Measurements from ENCODE around the gene RAB20. TPM values are rescaled to one million over a fixed set of nuclear protein-coding genes. Genes with fewer than 3 reads are reported as not detected.

RAB20 gene
- total RNA-seq, 1 experiment from 2014 or later: 10.6 TPM

GRCh38 chr13:110553417-110553816 is 8.1 kb downstream of the RAB20 start:
- RAD21 ChIA-PET (ENCODE audit: low non-redundant PET in 1 of 2, low total read pairs in 2 of 2, uncharacterized antibody in 2 of 2, unreplicated experiment in 2 of 2): no interaction called here
- no peak for ATAC-seq
- CTCF ChIA-PET: no interaction called here

More at GRCh38 chr13:110553417-110553816, 8.1 kb downstream of the RAB20 start:
- Histone ChIP-seq H3K9me3 (ENCODE audit: control insufficient read depth in 1 of 2, insufficient read depth in 1 of 2, low read depth in 1 of 2, low read length in 2 of 2) (no peaks in the 10 kb centered on the region), H3K4me3 (replicated peaks in 1 of 2; ENCODE audit: low read depth in 1 of 2, low read length in 2 of 2) (no peak overlapping the region), H3K4me1 (ENCODE audit: control insufficient read depth in 1 of 2, insufficient read depth in 2 of 2, low read length in 2 of 2) (no peaks in the 10 kb centered on the region; a peak in 1 of 4 replicates), H3K4me2 (ENCODE audit: low read length) (no peak overlapping the region), H3K36me3 (ENCODE audit: control insufficient read depth in 1 of 2, insufficient read depth in 2 of 2, low read length in 2 of 2) (no peaks in the 10 kb centered on the region; a peak in 1 of 4 replicates), H3K27me3 (ENCODE audit: insufficient read depth, low read length) (no peaks in the 10 kb centered on the region), H3K79me2 (ENCODE audit: insufficient read depth, low read length) (peaks cover 18% of the 10 kb centered on the region), H2AFZ (ENCODE audit: low read depth, low read length, poor library complexity, severe bottlenecking) (no peak overlapping the region), H3K9ac (ENCODE audit: low read length) (no peak overlapping the region), H4K20me1 (ENCODE audit: insufficient read depth) (no peaks in the 10 kb centered on the region), H3K27ac (ENCODE audit: low read depth, low read length) (no peak overlapping the region), H3K9me2 (ENCODE audit: insufficient read depth) (no peaks in the 10 kb centered on the region)
- POLR2A ChIA-PET: no interaction called here
- TF ChIP-seq ATF3 (IDR thresholded peaks at IDR 0.05) (no peak), POLR2A (IDR thresholded peaks at IDR 0.05; ENCODE audit: borderline replicate concordance, extremely low read depth, insufficient read depth, insufficient read length) (no peak), FOSL1 (IDR thresholded peaks at IDR 0.05; ENCODE audit: low read depth) (no peak), CEBPB (IDR thresholded peaks at IDR 0.05; ENCODE audit: low read depth) (no peak), RAD21 (IDR thresholded peaks at IDR 0.05; ENCODE audit: low read depth) (no peak), SRF (IDR thresholded peaks at IDR 0.05; ENCODE audit: low read depth) (no peak), CTCF (IDR thresholded peaks at IDR 0.05 in 2 of 3, conservative IDR thresholded peaks at IDR 0.05 in 1 of 3; ENCODE audit: borderline replicate concordance in 1 of 3, insufficient read depth in 1 of 3, low read depth in 2 of 3, low read length in 2 of 3) (no peak), SIN3A (IDR thresholded peaks at IDR 0.05; ENCODE audit: low read depth) (no peak), ZFX (IDR thresholded peaks at IDR 0.05) (no peak), SP1 (IDR thresholded peaks at IDR 0.05; ENCODE audit: low read depth) (no peak), CBX3 (IDR thresholded peaks at IDR 0.05; ENCODE audit: low read depth) (no peak), TCF7L2 (IDR thresholded peaks at IDR 0.05; ENCODE audit: borderline replicate concordance, extremely low read depth, insufficient read depth, insufficient read length) (no peak), ELF1 (IDR thresholded peaks at IDR 0.05; ENCODE audit: borderline replicate concordance, low read depth) (no peak), POLR2AphosphoS5 (IDR thresholded peaks at IDR 0.05; ENCODE audit: low read depth, low read length) (no peak), JUND (IDR thresholded peaks at IDR 0.05) (no peak), EGR1 (IDR thresholded peaks at IDR 0.05; ENCODE audit: low read depth) (no peak), EZH2 (IDR thresholded peaks at IDR 0.05) (no peak)
- no TSS peak for BruUV-seq (replicated peaks)
- intact Hi-C loops (cut with micrococcal nuclease): no loop called here
- no peak for DNase-seq (ENCODE audit: low read depth, low spot score)

Data from HCT116 (cell line).